Measurements from ENCODE around the gene HNRNPH1.

DNA sequence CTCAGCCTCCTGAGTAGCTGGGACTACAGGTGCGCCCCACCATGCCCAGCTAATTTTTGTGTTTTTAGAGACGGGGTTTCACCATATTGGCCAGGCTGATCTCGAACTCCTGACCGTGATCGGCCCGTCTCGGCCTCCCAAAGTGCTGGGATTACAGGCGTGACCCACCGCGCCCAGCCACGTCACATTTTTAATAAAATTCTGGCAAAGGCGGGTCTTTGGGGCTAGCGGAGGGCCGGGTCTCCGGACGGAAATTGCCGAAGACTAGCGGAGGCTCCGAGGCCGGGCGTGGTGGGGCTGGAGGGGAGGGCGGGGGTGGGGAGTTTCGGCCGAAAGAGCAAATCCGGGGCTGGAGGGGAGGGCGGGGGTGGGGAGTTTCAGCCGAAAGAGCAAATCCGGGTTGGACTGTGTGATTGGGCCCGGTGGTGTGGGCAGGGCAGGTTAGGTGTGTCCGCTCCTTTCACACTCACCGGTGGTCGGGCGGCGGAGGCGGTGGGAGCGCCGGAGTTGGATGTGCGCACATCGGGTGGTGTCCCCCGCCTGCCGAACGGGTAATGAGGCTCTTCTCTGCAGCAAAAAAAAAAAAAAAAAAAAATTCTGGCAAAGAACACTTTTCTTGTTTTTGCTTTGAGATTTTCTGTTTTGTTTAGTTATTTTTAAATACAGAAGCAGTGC lies 46.0 kb downstream of the HNRNPH1 start:
- TF ChIP-seq, protein P1, sequence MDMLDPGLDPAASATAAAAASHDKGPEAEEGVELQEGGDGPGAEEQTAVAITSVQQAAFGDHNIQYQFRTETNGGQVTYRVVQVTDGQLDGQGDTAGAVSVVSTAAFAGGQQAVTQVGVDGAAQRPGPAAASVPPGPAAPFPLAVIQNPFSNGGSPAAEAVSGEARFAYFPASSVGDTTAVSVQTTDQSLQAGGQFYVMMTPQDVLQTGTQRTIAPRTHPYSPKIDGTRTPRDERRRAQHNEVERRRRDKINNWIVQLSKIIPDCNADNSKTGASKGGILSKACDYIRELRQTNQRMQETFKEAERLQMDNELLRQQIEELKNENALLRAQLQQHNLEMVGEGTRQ (IDR thresholded peaks at IDR 0.05; ENCODE audit: low read length) = no peak
- no peak for TF ChIP-seq ZNF274 (IDR thresholded peaks at IDR 0.05; ENCODE audit: borderline replicate concordance, extremely low read depth, low read length)
- no peak for TF ChIP-seq CTCF (IDR thresholded peaks at IDR 0.05; ENCODE audit: control extremely low read depth in 1 of 3, insufficient read depth in 1 of 3, low read depth in 1 of 3, low read length in 3 of 3)
- no peak for TF ChIP-seq EP300 (IDR thresholded peaks at IDR 0.05; ENCODE audit: borderline replicate concordance in 1 of 2, low read depth in 2 of 2, low read length in 2 of 2)
- no peak for TF ChIP-seq KDM5A (IDR thresholded peaks at IDR 0.05; ENCODE audit: low read length)
- TF ChIP-seq SRF (IDR thresholded peaks at IDR 0.05; ENCODE audit: low read depth, low read length) = no peak

All from H1 (cell line).